HepG2 (cell line): ENCODE results near the gene GJB1. TPM values are rescaled to one million over a fixed set of nuclear protein-coding genes. Genes with fewer than 3 reads are reported as not detected.

Experiments
- EP300 ChIP-seq, 3 experiments: sonication (generic) in 1 of 3; formaldehyde crosslinking in 1 of 3; IDR thresholded peaks; 2 replicates each; pipeline versions ENCODE4 v1.5.1 to v1.6.1; 2011 to 2020; ENCODE audit warnings: low read depth in 2 of 3, low read length in 2 of 3, borderline replicate concordance in 1 of 3, improper control_type of control experiment in 1 of 3, mild to moderate bottlenecking in 1 of 3, missing genetic modification reagents in 1 of 3, moderate library complexity in 1 of 3
- FOXK2 ChIP-seq: fragments of 450-650 bp; IDR thresholded peaks from 2 replicates; pipeline ENCODE4 v1.6.1; 2016
- HNF1A ChIP-seq, 2 experiments: sonication (generic) in 1 of 2; formaldehyde crosslinking in 1 of 2; IDR thresholded peaks; 2 replicates each; pipeline versions ENCODE4 v1.4.0 to v1.6.1; 2016 to 2020; ENCODE audit warnings: borderline replicate concordance in 1 of 2, low read depth in 1 of 2, mild to moderate bottlenecking in 1 of 2, missing genetic modification reagents in 1 of 2
- MAZ ChIP-seq, 2 experiments: sonication (generic) in 1 of 2; formaldehyde crosslinking in 1 of 2; IDR thresholded peaks; 2 replicates each; pipeline versions ENCODE4 v1.5.0 to v1.6.1; 2012 to 2020; ENCODE audit warnings: low read depth in 2 of 2, mild to moderate bottlenecking in 2 of 2, borderline replicate concordance in 1 of 2, improper control_type of control experiment in 1 of 2, low read length in 1 of 2, missing genetic modification reagents in 1 of 2, moderate library complexity in 1 of 2
- MEF2D ChIP-seq: sonication (generic); formaldehyde crosslinking; IDR thresholded peaks from 2 replicates; pipeline ENCODE4 v1.5.1; 2020; ENCODE audit warnings: mild to moderate bottlenecking, missing genetic modification reagents
- MYPOP ChIP-seq: sonication (generic); formaldehyde crosslinking; IDR thresholded peaks from 2 replicates; pipeline ENCODE4 v1.8.1; 2023; ENCODE audit warnings: mild to moderate bottlenecking, moderate library complexity, missing genetic modification reagents
- NFE2 ChIP-seq: sonication (generic); formaldehyde crosslinking; IDR thresholded peaks from 2 replicates; pipeline ENCODE4 v1.4.0; 2020; ENCODE audit warnings: missing genetic modification reagents
- PAF1 ChIP-seq: IDR thresholded peaks from 2 replicates; pipeline ENCODE4 v1.6.1; 2016; ENCODE audit warnings: missing genetic modification reagents, missing compliant biosample characterization
- SAP130 ChIP-seq: IDR thresholded peaks from 2 replicates; pipeline ENCODE4 v1.6.1; 2016; ENCODE audit warnings: low read depth
- ZBTB42 ChIP-seq: sonication (generic); formaldehyde crosslinking; IDR thresholded peaks from 2 replicates; pipeline ENCODE4 v1.5.0; 2020; ENCODE audit warnings: mild to moderate bottlenecking, missing genetic modification reagents
- ZIK1 ChIP-seq: sonication (generic); formaldehyde crosslinking; IDR thresholded peaks from 2 replicates; pipeline ENCODE4 v1.5.0; 2020; ENCODE audit warnings: mild to moderate bottlenecking, low read depth, missing genetic modification reagents, borderline replicate concordance
- ZNF33A ChIP-seq: sonication (generic); formaldehyde crosslinking; IDR thresholded peaks from 2 replicates; pipeline ENCODE4 v1.5.1; 2020; ENCODE audit warnings: missing genetic modification reagents, mild to moderate bottlenecking, moderate library complexity, borderline replicate concordance
- ZNF713 ChIP-seq: sonication (generic); formaldehyde crosslinking; IDR thresholded peaks from 2 replicates; pipeline ENCODE4 v1.4.0; 2020; ENCODE audit warnings: mild to moderate bottlenecking, missing genetic modification reagents
- ZNF780A ChIP-seq: sonication (generic); formaldehyde crosslinking; IDR thresholded peaks from 2 replicates; pipeline ENCODE4 v1.8.0; 2022; ENCODE audit warnings: mild to moderate bottlenecking, missing genetic modification reagents, moderate library complexity
- polyA plus RNA-seq, 8 experiments: library from polyadenylated mRNA; depleted of rRNA in 3 of 8; stranded (reverse) in 7 of 8; unstranded in 1 of 8; fragments of >200 nt; fragmentation: Illumina TruSeq in 4 of 8; extraction: Trizol in 4 of 8; gene quantifications; 2 replicates each; pipeline versions ENCODE4 v1.2.1 to v1.2.3, GENCODE V29; 2011 to 2016; ENCODE audit warnings: low read depth in 4 of 8, missing spikeins in 1 of 8, mixed read lengths in 1 of 8; ENCODE audit not compliant: insufficient read depth in 1 of 8
- total RNA-seq, 5 experiments: library from RNA; depleted of rRNA; stranded (reverse); fragments of >200 nt; fragmentation: Illumina TruSeq; extraction: Trizol; gene quantifications; 2 replicates each; pipeline ENCODE4 v1.2.3, GENCODE V29; 2016; ENCODE audit warnings: low read depth in 1 of 5
- TF ChIP-seq, protein P1 (sequence below): sonication (generic); formaldehyde crosslinking; IDR thresholded peaks from 2 replicates; pipeline ENCODE4 v1.8.1; 2022; ENCODE audit warnings: low read depth, mild to moderate bottlenecking, missing genetic modification reagents
- TF ChIP-seq, protein P2 (sequence below): sonication (generic); formaldehyde crosslinking; IDR thresholded peaks from 2 replicates; pipeline ENCODE4 v1.4.0; 2020; ENCODE audit warnings: missing genetic modification reagents
- TF ChIP-seq, protein P3 (sequence below): sonication (generic); formaldehyde crosslinking; IDR thresholded peaks from 2 replicates; pipeline ENCODE4 v1.5.0; 2020; ENCODE audit warnings: mild to moderate bottlenecking, missing genetic modification reagents, borderline replicate concordance

Gene GJB1
- total and polyA plus RNA-seq, 2 of the 13 experiments (the other 11 are each of a cell fraction or from before 2014, with no cell fraction given) = 111 to 161 TPM

GRCh38 chrX:71214152-71214551, 8.9 kb upstream of the GJB1 start (continued):
- TF ChIP-seq, protein P1, sequence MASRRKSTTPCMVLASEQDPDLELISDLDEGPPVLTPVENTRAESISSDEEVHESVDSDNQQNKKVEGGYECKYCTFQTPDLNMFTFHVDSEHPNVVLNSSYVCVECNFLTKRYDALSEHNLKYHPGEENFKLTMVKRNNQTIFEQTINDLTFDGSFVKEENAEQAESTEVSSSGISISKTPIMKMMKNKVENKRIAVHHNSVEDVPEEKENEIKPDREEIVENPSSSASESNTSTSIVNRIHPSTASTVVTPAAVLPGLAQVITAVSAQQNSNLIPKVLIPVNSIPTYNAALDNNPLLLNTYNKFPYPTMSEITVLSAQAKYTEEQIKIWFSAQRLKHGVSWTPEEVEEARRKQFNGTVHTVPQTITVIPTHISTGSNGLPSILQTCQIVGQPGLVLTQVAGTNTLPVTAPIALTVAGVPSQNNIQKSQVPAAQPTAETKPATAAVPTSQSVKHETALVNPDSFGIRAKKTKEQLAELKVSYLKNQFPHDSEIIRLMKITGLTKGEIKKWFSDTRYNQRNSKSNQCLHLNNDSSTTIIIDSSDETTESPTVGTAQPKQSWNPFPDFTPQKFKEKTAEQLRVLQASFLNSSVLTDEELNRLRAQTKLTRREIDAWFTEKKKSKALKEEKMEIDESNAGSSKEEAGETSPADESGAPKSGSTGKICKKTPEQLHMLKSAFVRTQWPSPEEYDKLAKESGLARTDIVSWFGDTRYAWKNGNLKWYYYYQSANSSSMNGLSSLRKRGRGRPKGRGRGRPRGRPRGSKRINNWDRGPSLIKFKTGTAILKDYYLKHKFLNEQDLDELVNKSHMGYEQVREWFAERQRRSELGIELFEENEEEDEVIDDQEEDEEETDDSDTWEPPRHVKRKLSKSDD (CRISPR knock-in tag) = no peak
- TF ChIP-seq MAZ (IDR thresholded peaks at IDR 0.05; ENCODE audit: borderline replicate concordance, low read depth, low read length) = no peak
- TF ChIP-seq MAZ (CRISPR knock-in tag; IDR thresholded peaks at IDR 0.05; ENCODE audit: low read depth) = 0 out of 2 replicates have a peak, but pooled peaks have one; percentile 8
- TF ChIP-seq MYPOP (CRISPR knock-in tag) = no peak
- no peak for TF ChIP-seq FOXK2
- no peak for TF ChIP-seq MEF2D (CRISPR knock-in tag)
- no peak for TF ChIP-seq ZNF780A (CRISPR knock-in tag)
- TF ChIP-seq, protein P2, sequence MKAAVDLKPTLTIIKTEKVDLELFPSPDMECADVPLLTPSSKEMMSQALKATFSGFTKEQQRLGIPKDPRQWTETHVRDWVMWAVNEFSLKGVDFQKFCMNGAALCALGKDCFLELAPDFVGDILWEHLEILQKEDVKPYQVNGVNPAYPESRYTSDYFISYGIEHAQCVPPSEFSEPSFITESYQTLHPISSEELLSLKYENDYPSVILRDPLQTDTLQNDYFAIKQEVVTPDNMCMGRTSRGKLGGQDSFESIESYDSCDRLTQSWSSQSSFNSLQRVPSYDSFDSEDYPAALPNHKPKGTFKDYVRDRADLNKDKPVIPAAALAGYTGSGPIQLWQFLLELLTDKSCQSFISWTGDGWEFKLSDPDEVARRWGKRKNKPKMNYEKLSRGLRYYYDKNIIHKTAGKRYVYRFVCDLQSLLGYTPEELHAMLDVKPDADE (CRISPR knock-in tag) = no peak
- no peak for TF ChIP-seq ZNF33A (CRISPR knock-in tag)
- peak; percentile 74 for TF ChIP-seq HNF1A (IDR thresholded peaks at IDR 0.05; ENCODE audit: low read depth)
- TF ChIP-seq HNF1A (CRISPR knock-in tag; IDR thresholded peaks at IDR 0.05; ENCODE audit: borderline replicate concordance) = 0 out of 2 replicates have a peak, but pooled peaks have one; percentile 19
- no peak for TF ChIP-seq ZNF713 (CRISPR knock-in tag)
- 0 out of 2 replicates have a peak, but pooled peaks have one; percentile 14 for TF ChIP-seq SAP130 (CRISPR knock-in tag)
- TF ChIP-seq PAF1 (CRISPR knock-in tag) = no peak
- TF ChIP-seq ZBTB42 = no peak
- TF ChIP-seq EP300 (IDR thresholded peaks at IDR 0.05; ENCODE audit: low read depth in 2 of 2, low read length in 2 of 2) = peak in 1 of 2 experiments; percentile 37; a peak in 1 of 4 replicates
- TF ChIP-seq EP300 (CRISPR knock-in tag; IDR thresholded peaks at IDR 0.05; ENCODE audit: borderline replicate concordance) = no peak
- TF ChIP-seq NFE2 = no peak
- no peak for TF ChIP-seq ZIK1 (CRISPR knock-in tag)
- TF ChIP-seq, protein P3, sequence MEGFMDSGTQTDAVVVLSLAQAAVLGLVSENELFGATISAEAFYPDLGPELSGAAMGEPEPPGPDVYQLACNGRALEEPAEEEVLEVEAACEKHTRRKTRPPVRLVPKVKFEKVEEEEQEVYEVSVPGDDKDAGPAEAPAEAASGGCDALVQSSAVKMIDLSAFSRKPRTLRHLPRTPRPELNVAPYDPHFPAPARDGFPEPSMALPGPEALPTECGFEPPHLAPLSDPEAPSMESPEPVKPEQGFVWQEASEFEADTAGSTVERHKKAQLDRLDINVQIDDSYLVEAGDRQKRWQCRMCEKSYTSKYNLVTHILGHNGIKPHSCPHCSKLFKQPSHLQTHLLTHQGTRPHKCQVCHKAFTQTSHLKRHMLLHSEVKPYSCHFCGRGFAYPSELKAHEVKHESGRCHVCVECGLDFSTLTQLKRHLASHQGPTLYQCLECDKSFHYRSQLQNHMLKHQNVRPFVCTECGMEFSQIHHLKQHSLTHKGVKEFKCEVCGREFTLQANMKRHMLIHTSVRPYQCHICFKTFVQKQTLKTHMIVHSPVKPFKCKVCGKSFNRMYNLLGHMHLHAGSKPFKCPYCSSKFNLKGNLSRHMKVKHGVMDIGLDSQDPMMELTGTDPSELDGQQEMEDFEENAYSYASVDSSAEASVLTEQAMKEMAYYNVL (CRISPR knock-in tag) = 0 out of 2 replicates have a peak, but pooled peaks have one; percentile 5
